ENCODE results near the gene SIX5. TPM values are rescaled to one million over a fixed set of nuclear protein-coding genes. Genes with fewer than 3 reads are reported as not detected.

SIX5 gene
- total and polyA plus RNA-seq, 2 experiments from 2014 or later = 40.4 to 78.8 TPM

DNA sequence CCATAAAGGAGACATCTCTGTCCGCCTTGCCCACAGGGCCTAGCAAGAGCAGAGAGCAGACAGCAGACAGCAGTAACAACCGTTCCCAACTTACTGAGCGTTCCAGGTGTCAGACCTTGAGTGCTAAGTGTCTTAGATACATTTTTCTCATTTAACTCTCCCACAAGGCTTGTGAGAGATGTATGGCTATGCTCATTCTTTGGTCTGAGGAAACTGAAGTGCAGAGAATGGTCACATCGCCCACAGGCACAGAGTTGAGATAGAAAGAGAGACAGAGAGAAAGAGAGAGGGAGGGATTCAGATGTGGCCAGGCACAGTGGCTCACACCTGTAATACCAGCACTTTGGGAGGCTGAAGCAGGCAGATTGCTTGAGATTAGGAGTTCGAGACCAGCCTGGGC is 21.5 kb downstream of the SIX5 start:
- TF ChIP-seq, protein P1, sequence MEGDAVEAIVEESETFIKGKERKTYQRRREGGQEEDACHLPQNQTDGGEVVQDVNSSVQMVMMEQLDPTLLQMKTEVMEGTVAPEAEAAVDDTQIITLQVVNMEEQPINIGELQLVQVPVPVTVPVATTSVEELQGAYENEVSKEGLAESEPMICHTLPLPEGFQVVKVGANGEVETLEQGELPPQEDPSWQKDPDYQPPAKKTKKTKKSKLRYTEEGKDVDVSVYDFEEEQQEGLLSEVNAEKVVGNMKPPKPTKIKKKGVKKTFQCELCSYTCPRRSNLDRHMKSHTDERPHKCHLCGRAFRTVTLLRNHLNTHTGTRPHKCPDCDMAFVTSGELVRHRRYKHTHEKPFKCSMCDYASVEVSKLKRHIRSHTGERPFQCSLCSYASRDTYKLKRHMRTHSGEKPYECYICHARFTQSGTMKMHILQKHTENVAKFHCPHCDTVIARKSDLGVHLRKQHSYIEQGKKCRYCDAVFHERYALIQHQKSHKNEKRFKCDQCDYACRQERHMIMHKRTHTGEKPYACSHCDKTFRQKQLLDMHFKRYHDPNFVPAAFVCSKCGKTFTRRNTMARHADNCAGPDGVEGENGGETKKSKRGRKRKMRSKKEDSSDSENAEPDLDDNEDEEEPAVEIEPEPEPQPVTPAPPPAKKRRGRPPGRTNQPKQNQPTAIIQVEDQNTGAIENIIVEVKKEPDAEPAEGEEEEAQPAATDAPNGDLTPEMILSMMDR (IDR thresholded peaks at IDR 0.05; ENCODE audit: low read depth, low read length) = no peak
- Histone ChIP-seq H3K4me1 (ENCODE audit: low read depth) (peaks cover 7% of the 10 kb centered on the region), H3K36me3 (no peaks in the 10 kb centered on the region), H3K4me3 (no peak overlapping the region), H3K27ac (no peak overlapping the region), H3K27me3 (no peaks in the 10 kb centered on the region), H3K9me3 (ENCODE audit: low read depth) (no peaks in the 10 kb centered on the region)
- no peak for DNase-seq (ENCODE audit: low read depth in 1 of 2, low spot score in 1 of 2)

DNA sequence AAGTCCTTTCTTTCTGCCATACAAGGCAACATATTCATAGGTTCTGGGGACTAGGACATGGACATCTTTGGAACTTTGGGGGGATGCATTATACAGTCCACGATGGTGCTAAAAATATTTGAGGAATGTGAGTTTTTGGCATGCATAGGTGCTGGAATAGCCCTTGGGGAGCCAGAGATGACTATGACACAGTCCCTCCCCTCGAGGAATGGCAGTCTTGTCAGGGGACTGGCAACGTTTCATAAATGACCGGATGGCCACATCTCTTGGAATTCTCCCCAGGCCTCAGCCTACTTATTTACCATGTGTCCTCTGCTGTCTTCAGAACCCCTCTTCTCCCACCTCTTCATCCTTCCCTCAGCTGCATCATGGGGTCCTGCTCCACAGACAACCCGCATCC is 22.2 kb downstream of the SIX5 start:
- DNase-seq (ENCODE audit: low read depth in 1 of 2, low spot score in 1 of 2) = no peak
- H3K36me3 ChIP-seq = no peaks in the 10 kb centered on the region
- H3K9me3 ChIP-seq (ENCODE audit: low read depth) = no peaks in the 10 kb centered on the region
- H3K4me3 ChIP-seq = no peak overlapping the region
- H3K27me3 ChIP-seq = no peaks in the 10 kb centered on the region
- H3K27ac ChIP-seq = no peak overlapping the region
- H3K4me1 ChIP-seq (ENCODE audit: low read depth) = peaks cover 7% of the 10 kb centered on the region
- TF ChIP-seq, protein P1 (IDR thresholded peaks at IDR 0.05; ENCODE audit: low read depth, low read length) = no peak

DNA sequence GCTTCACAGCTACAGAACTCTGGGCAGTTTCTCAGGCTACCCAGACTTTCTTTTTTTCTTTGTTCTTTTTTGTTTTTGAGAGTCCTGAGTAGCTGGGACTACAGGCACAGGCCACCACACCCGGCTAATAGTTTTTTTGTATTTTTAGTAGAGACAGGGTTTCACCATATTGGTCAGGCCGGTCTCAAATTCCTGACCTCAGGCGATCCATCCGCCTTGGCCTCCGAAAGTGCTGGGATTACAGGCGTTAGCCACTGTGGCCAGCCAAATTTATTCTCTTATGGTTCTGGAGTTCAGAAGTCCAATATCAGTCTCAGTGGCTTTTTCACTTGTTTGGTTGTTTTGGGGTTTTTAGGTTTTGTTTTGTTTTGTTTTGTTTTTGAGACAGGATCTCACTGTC is 23.4 kb downstream of the SIX5 start:
- Histone ChIP-seq H3K36me3 (no peaks in the 10 kb centered on the region), H3K27ac (no peak overlapping the region), H3K4me3 (no peak overlapping the region), H3K4me1 (ENCODE audit: low read depth) (peaks cover 7% of the 10 kb centered on the region), H3K27me3 (no peaks in the 10 kb centered on the region), H3K9me3 (ENCODE audit: low read depth) (no peaks in the 10 kb centered on the region)
- no peak for DNase-seq (ENCODE audit: low read depth in 1 of 2, low spot score in 1 of 2)
- TF ChIP-seq, protein P1 (IDR thresholded peaks at IDR 0.05; ENCODE audit: low read depth, low read length) = no peak

DNA sequence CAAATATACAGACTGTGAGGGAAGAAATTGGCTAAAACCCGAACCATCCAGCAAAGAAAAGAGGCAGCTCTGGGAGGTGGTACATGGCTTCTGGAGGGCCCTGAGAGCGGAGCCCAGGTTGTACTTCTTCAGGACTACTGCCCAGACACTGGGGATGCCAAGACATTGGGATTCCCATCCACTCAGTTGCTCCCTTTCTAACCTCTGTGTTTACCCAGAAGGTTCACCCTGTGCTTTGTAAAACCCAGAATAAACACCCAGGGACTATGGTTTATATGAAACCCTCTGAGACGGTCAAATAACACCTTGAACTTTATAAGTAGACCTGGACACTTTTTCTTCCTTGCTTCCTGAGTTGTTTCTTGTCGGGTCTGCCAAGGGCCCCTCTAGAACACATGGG is 26.1 kb downstream of the SIX5 start:
- TF ChIP-seq, protein P1 (IDR thresholded peaks at IDR 0.05; ENCODE audit: low read depth, low read length) = no peak
- Histone ChIP-seq H3K27ac (no peak overlapping the region), H3K4me3 (no peak overlapping the region), H3K36me3 (no peaks in the 10 kb centered on the region), H3K9me3 (ENCODE audit: low read depth) (no peaks in the 10 kb centered on the region), H3K4me1 (ENCODE audit: low read depth) (peaks cover 7% of the 10 kb centered on the region), H3K27me3 (no peaks in the 10 kb centered on the region)
- DNase-seq (ENCODE audit: low read depth in 1 of 2, low spot score in 1 of 2) = no peak

DNA sequence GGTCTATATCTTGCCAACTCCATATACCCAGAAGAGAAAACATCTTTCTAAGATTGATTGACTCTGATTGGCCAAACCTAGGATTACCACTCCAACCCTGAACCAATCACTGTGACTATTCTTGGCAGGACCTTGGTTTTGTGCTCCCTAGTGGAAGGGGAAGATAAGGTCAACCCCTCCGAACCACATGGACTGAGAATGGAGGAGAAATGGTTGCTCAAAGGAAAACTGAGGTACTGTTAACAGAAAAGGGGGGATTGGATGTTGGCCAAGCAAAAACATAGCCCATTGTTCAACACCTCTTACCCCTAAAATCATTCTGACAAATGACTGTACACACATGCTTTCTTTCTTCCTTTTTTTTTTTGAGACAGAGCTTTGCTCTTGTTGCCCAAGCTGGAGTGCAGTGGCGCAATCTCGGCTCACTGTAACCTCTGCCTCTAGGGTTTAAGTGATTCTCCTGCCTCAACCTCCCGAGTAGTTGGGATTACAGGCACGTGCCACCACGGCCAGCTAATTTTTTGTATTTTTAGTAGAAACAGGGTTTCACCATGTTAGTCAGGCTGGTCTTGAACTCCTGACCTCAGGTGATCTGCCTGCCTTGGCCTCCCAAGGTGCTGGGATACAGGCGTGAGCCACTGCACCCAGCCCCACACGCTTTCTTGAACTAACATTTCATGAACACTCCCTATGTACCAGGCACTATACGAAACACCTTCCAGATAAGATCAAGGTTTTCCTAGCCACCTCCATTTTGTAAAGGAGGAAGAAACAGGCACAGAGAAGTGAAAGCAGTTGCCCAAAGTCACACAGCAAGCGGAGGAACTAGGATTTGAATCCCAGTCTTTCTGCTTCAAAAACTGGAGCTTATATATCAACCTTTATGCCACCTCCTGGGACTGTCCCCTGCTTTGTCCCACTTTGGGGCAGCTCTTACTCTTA is 29.3 kb downstream of the SIX5 start:
- H3K4me1 ChIP-seq (ENCODE audit: low read depth) = no peaks in the 10 kb centered on the region
- no peak for DNase-seq (ENCODE audit: low read depth in 1 of 2, low spot score in 1 of 2)
- H3K27ac ChIP-seq = no peak overlapping the region
- H3K4me3 ChIP-seq = no peak overlapping the region
- TF ChIP-seq, protein P1 (IDR thresholded peaks at IDR 0.05; ENCODE audit: low read depth, low read length) = no peak
- H3K27me3 ChIP-seq = no peaks in the 10 kb centered on the region
- no peaks in the 10 kb centered on the region for H3K9me3 ChIP-seq (ENCODE audit: low read depth)
- no peaks in the 10 kb centered on the region for H3K36me3 ChIP-seq

All from cardiac muscle cell (in vitro differentiated cells and primary cell).